ENCODE data around the gene KLHL7.
"Not testable (repeated sequence)": the region's sequence is repeated elsewhere in the genome, so short reads cannot be mapped to it uniquely, and the experiment has no call there.

KLHL7 gene

GRCh38 chr7:23224364-23224763 is 118.8 kb downstream of the KLHL7 start:
- not testable (repeated sequence) for H3K4me1 ChIP-seq (ENCODE audit: insufficient read depth, low read length); H3K36me3 ChIP-seq (ENCODE audit: insufficient read depth, low read length); H3K9ac ChIP-seq (ENCODE audit: low read depth, low read length); H3K9me3 ChIP-seq (ENCODE audit: control insufficient read depth, insufficient read depth, low read length)

- Histone ChIP-seq H3K36me3 (ENCODE audit: insufficient read depth, low read length) (no peaks in the 10 kb centered on the region), H3K4me1 (ENCODE audit: insufficient read depth, low read length) (no peaks in the 10 kb centered on the region), H3K9ac (ENCODE audit: low read depth, low read length) (no peak overlapping the region), H3K9me3 (ENCODE audit: control insufficient read depth, insufficient read depth, low read length) (no peaks in the 10 kb centered on the region)
These were observed 121.4 kb downstream of the KLHL7 start for GRCh38 chr7:23226844-23227450.
